HG03565 (cell line): ENCODE measurements around the gene SLC1A2.

Source experiments
- ATAC-seq: cut with Tn5 transposase; IDR thresholded peaks from one replicate; pipeline ENCODE4 v1.9.1; 2021; ENCODE audit warnings: mild to moderate bottlenecking, moderate library complexity; ENCODE audit not compliant: unreplicated experiment

The SLC1A2 gene

DNA sequence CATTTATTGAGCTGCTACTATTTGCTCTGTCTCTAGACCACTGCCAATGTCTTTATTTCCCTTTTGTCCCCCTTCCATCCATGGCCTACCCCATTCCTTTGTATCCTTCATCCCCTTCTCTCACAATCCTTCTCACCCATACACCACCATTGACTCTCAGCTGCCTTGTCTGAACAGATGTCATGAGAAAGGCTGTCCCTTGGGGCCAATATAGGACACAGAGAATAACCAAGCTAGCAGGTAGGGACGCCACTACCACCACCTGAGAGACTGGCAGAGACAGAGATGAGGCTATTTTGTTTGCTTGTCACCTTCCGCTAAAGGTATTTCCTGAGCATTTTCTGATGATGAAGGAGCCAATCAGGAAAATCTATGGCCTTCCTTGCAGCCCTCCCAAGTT lies 141.5 kb downstream of the SLC1A2 start:
- ATAC-seq = no peak

DNA sequence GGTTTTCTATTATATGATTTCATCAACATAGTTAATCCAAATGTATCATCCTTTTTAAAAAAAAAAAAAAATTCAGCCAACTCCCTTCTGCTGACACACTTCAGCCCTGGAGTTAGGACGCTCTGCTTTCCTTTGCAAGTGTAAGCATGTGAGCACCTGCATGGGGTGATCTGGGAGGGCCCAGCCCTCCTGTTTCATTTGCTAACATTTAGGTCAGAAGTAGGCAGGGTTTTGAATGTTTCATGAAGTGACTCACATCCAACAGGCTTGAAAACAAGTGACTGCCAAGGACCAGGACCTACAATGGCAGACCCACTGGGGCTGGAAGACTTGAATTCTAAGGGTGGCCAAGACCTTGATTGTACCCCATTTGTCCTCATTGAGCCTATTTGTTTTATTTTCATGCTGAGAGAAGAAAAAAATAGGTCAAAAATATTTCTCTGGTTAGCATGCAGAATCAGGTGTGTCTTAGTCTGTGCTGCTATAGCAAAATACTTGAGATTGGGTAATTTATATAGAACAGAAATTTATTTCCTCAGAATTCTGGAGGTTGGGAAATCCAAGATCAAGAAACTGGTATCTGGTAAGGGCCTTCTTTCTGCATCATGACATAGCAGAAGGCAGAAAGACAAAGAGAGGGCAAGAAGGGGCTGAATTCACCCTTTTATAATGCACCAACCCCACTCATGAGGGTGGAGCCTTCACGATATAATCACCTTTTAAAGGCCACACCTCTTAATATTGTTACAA lies 142.8 kb downstream of the SLC1A2 start:
- ATAC-seq = no peak

GRCh38 chr11:35275786-35276170 lies 143.6 kb downstream of the SLC1A2 start:
- no peak for ATAC-seq

DNA sequence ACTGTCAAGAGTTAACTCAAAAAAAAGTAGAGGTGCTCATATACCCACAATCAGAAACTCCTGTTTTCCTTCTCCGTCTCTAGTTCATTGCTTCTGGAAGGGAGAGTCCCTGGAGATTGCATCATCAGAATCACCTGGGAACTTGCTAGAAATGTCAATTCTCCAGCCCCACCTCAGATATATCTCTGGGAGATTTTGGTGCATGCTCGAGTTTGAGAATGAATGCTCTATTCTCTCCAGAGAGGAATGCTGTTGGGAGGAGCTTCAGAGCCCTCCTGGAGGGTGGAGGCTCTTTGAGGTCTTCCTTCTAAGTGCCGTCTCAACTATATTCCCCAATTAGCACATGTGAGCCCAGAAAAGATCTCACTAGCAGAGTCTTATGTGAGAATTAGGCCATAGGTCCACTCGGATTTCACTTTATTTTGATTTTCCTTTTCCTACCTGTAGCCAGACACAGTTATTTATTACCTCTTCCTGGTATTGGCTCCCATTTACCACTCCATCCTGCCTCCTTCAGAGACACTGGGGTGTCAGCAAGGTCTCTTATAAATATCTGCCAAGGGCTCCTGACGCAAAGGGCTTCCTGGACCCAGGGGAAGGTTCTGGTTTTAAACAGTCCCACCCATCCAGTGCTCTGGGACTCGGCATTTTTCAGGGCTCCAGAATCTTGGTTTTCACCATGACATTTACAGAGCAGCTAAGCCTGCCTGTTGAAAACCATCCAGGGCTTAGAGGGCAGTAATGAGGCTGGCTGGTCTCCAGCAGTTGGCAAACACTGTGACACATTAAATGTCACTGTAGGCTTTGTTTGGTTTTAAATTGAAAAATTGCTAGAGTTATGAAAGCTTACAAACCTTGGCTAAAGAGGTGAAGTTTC lies 144.2 kb downstream of the SLC1A2 start:
- ATAC-seq = no peak

DNA sequence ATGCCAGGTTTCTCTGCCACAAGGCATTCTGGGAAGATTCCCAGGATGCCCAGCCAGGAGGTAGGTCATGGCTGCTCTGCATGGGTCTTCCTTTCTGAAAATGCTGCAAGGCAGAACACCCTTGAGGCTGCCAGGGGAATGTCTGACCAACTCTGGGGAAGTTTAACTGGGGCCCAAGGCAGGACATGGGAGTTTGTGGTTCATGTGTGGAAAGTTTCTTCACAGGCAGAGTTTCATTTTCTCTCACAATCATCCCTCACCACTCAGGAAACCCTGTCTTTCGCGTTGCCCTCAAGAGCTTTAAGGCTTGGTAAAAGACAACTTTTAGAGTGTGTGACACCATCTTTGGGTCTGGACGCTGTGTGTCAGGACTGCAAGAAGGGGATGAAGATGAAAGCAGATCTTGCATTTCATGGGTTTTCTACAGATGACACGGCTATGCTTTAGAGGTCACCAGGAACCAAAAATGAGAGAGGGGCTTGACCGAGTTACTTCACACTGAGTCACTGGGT lies 146.9 kb downstream of the SLC1A2 start:
- ATAC-seq = peak; percentile 84

DNA sequence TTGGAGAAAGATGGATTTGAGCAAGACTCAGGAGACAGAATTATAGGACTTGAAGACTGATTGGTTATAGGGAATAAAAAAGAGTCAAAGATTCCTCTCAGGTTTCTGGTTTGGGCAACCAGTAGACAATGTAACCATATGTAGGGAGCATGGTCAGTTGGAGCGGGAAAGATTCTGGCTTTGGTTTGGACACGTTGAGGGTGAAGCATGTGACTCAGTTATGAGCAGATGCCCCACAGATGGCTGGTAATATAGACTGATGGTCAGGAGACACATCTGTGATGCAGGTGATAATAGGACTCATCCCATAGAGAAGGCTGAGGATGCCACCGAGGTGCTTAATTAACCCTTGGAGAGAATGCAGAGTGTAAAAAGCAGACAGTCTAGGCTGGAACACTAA lies 148.3 kb downstream of the SLC1A2 start:
- ATAC-seq = no peak

GRCh38 chr11:35270342-35270741 lies 149.0 kb downstream of the SLC1A2 start:
- no peak for ATAC-seq

DNA sequence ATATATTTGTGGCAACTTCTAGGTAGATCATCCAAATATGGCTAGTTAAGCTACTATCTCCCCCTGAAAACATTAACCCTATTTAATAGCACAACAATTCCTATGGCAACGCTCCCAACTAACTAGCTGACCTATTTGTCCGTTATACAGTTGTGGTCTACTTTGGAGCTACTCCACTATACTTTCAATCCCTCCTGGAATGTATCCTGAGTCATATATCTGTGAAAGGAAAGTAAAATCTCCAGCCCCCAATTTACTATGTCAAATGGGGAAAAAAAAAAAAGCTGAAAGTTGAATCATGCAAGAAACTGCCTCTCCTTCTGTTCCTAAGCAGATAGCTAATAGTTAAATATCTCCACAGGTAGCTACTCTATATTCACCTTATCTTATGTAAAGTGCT lies 151.9 kb downstream of the SLC1A2 start:
- ATAC-seq = no peak

GRCh38 chr11:35265755-35266454 lies 153.5 kb downstream of the SLC1A2 start:
- no peak for ATAC-seq

GRCh38 chr11:35262735-35263134 lies 156.6 kb downstream of the SLC1A2 start:
- no peak for ATAC-seq

DNA sequence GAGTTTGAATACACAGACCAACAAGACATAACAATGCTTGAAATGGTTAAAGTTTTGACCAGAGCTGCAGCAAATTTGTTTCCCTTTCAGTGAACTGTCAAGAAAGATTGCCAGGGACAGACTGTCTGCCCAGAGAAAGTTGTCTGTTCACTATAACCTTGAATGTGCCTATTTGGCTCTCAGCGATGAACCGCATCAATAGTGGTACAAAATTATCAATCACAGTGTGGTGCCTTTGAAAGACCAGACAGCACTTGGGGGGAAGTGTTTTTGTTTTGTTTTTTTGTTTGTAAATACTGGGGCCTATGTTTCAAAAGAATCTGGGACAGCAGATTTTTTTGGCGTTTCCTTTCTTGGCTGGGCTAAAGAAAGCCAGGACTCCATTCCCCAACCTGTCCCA lies 157.3 kb downstream of the SLC1A2 start:
- ATAC-seq = no peak

GRCh38 chr11:35261197-35261596 lies 158.2 kb downstream of the SLC1A2 start:
- ATAC-seq = no peak

DNA sequence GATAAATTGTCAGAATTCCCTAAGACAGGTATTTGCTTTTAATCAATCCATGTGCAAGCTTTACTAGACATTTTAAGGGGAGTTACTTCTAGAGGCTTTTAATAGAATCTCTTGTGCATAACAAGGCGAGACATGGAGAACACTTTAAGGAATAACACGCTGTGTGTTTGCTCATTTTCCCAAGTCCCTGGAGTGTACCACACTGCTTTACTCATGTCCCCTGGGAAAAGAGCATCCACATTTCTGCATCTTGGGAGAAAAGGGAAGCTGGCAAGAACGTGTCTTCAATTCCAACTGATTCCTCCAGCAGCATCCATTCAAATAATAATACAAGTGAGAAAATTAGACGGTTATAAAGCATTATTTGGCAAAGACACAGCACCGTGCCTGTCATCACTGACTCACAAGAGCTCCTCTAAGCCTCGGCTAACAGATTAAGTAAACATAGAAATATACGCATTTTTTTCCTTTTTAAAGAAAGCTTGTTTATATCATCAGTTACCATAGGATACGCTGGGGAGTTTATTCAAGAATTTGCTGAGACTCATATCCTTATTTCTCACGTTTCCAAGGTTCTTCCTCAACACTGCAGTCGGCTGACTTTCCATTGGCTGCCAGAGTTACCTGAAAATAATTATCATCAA lies 158.9 kb downstream of the SLC1A2 start:
- ATAC-seq = no peak

DNA sequence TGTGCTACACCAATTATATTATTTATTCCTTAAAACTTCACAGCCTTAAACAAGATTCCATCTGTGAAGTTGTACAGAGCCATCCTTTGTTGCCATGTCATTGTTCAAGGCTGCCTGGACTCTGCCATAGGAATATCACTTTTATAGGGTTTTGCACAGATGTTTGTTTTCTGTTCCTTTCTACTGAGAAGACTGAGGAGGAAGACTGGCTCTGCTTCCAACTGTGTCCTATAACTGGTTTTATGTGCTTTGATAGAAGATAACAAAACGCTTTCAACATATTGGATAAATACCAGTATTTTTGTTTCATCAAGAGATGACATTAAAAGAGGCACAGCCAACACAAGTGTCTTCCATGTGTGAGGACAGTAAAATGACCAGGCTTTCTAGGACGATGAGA lies 159.8 kb downstream of the SLC1A2 start:
- ATAC-seq = no peak

DNA sequence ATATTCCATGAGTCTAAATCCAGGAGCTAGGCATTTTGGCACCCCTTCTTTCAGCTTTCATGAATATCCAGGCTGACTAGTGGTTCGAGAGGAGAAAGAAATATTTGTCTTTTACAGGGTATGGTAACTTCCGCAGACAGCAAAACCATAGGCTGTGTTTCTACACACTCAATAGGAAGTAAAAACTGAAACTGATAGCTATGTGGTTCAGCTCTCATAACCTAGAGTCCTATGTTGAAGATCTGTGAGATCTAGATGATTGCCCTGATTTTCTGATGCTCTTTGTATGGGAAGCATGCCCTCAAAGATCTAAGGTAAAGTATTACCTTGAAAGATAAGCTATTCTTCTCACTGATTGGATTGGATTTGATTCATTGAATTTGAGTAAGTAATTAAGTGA lies 162.1 kb downstream of the SLC1A2 start:
- ATAC-seq = peak; percentile 99

GRCh38 chr11:35256296-35256695 lies 163.1 kb downstream of the SLC1A2 start:
- ATAC-seq = no peak

DNA sequence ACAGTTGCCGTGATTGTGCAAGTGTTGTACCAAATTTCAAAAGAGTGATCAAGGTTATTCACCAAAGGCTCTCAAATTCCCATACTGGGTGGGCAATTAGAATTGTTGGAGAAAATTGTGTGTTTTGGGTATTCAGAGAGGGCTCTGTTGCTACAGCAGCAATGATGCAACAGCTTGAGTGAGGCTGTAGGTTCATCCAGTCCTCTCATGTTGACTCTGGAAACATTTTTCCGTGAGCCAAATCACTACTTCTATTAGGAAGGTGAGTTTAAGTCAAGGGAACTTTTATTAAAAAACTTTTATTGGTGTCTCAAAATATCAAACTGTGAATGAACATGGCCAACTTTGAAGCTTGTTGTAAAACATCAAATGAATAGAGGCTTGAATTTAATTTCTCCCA lies 163.8 kb downstream of the SLC1A2 start:
- no peak for ATAC-seq

- ATAC-seq = no peak
Observed at GRCh38 chr11:35253237-35253636, 166.1 kb downstream of the SLC1A2 start.

GRCh38 chr11:35250621-35251020 lies 168.7 kb downstream of the SLC1A2 start:
- ATAC-seq = no peak

GRCh38 chr11:35250192-35250591 lies 169.2 kb downstream of the SLC1A2 start:
- no peak for ATAC-seq
